Caco-2 (cell line): ENCODE measurements around the gene RIC3. TPM values are rescaled to one million over a fixed set of nuclear protein-coding genes. Genes with fewer than 3 reads are reported as not detected.
"Not testable (repeated sequence)": the region's sequence is repeated elsewhere in the genome, so short reads cannot be mapped to it uniquely, and the experiment has no call there.

Source experiments
- BruUV-seq: library from RNA; stranded (reverse); fragments of 400-500 nt; replicated peaks from 2 replicates; lab custom pipeline; 2021; lab: Mats Ljungman, UMichigan
- CTCF ChIA-PET: fragments of 300-600 bp; sonication (Branson Sonifier 250); formaldehyde crosslinking; loops from one replicate; lab custom pipeline; 2022; ENCODE audit warnings: antibody characterized with exemption; lab: Charles Lee
- POLR2A ChIA-PET: fragments of 300-600 bp; sonication (Branson Sonifier 250); formaldehyde crosslinking; loops from one replicate; lab custom pipeline; 2022; ENCODE audit warnings: antibody characterized with exemption; lab: Charles Lee
- DNase-seq, 2 experiments: peaks; one replicate each; pipeline versions ENCODE4 v3.0.0 to v3.0.0-alpha.2; 2020 to 2022
- H3K27me3 ChIP-seq: replicated peaks from 2 replicates; pipeline ENCODE4 v1.6.0; 2011; ENCODE audit warnings: low read length; ENCODE audit not compliant: control insufficient read depth, insufficient read depth
- H3K36me3 ChIP-seq: 2 replicates; pipeline ENCODE4 v1.5.1; 2011; ENCODE audit warnings: low read length; ENCODE audit not compliant: control insufficient read depth, insufficient read depth
- H3K4me1 ChIP-seq: fragments of 250-450 bp; sonication (Bioruptor Pico); 2 replicates; pipeline ENCODE4 v1.5.1; 2020; ENCODE audit warnings: mild to moderate bottlenecking
- H3K4me3 ChIP-seq: 2 replicates; pipeline ENCODE4 v1.5.1; 2011; ENCODE audit warnings: low read depth, mild to moderate bottlenecking, control low read depth, low read length
- H3K9me3 ChIP-seq: fragments of 250-450 bp; sonication (Bioruptor Pico); 2 replicates; pipeline ENCODE4 v1.5.1; 2020; ENCODE audit warnings: mild to moderate bottlenecking, moderate library complexity
- H3K27ac Mint-ChIP-seq: one replicate; pipeline ENCODE4 v1.8.0; 2022; ENCODE audit warnings: mixed read lengths; ENCODE audit not compliant: unreplicated experiment
- H3K27me3 Mint-ChIP-seq: one replicate; pipeline ENCODE4 v1.8.0; 2022; ENCODE audit warnings: mixed read lengths; ENCODE audit not compliant: insufficient read depth, unreplicated experiment
- H3K36me3 Mint-ChIP-seq: one replicate; pipeline ENCODE4 v1.8.0; 2022; ENCODE audit warnings: mild to moderate bottlenecking, mixed read lengths; ENCODE audit not compliant: insufficient read depth, unreplicated experiment
- H3K4me1 Mint-ChIP-seq: one replicate; pipeline ENCODE4 v1.8.0; 2022; ENCODE audit warnings: low read depth, mixed read lengths; ENCODE audit not compliant: unreplicated experiment
- H3K4me3 Mint-ChIP-seq: one replicate; pipeline ENCODE4 v1.8.0; 2022; ENCODE audit warnings: mild to moderate bottlenecking, moderate library complexity, mixed read lengths; ENCODE audit not compliant: unreplicated experiment
- H3K9me3 Mint-ChIP-seq: one replicate; pipeline ENCODE4 v1.8.0; 2022; ENCODE audit warnings: mixed read lengths; ENCODE audit not compliant: unreplicated experiment
- CTCF ChIP-seq, 2 experiments: fragments of 200-600 bp in 1 of 2; IDR thresholded peaks; 1 replicate in 1 of 2; 2 replicates in 1 of 2; pipeline versions ENCODE4 v1.5.1 to v1.8.0; 2011 to 2022; ENCODE audit warnings: antibody characterized with exemption in 1 of 2, control low read depth in 1 of 2, inconsistent platforms in 1 of 2, low read depth in 1 of 2, low read length in 1 of 2, mild to moderate bottlenecking in 1 of 2, moderate library complexity in 1 of 2; ENCODE audit not compliant: insufficient read depth in 1 of 2, severe bottlenecking in 1 of 2, unreplicated experiment in 1 of 2
- intact Hi-C: fragments of 100-400 bp; cut with micrococcal nuclease; formaldehyde crosslinking; loops from one replicate; pipeline ENCODE4 v1.10.0; 2022; ENCODE audit not compliant: unreplicated experiment
- total RNA-seq: library from RNA; stranded (reverse); gene quantifications from 2 replicates; pipeline ENCODE4 v1.2.3, GENCODE V29; 2022

RIC3 gene
- total RNA-seq, 1 experiment from 2014 or later = not detected

- Mint-ChIP-seq H3K4me3 (no peak overlapping the region), H3K27ac (no peak overlapping the region), H3K4me1 (no peaks in the 10 kb centered on the region), H3K27me3 (peaks cover 12% of the 10 kb centered on the region), H3K36me3 (no peaks in the 10 kb centered on the region), H3K9me3 (no peaks in the 10 kb centered on the region)
- no peaks in the 10 kb centered on the region for H3K27me3 ChIP-seq
- no TSS peak for BruUV-seq
- intact Hi-C loops = no loop called here
- no peaks in the 10 kb centered on the region for H3K36me3 ChIP-seq
- H3K4me3 ChIP-seq = no peak overlapping the region
- POLR2A ChIA-PET = no interaction called here
- no peak for TF ChIP-seq CTCF (IDR thresholded peaks at IDR 0.05; ENCODE audit: insufficient read depth in 1 of 2, low read depth in 1 of 2, low read length in 1 of 2, severe bottlenecking in 1 of 2, unreplicated experiment in 1 of 2)
- H3K4me1 ChIP-seq = no peaks in the 10 kb centered on the region
- CTCF ChIA-PET = no interaction called here
- DNase-seq = no peak
- H3K9me3 ChIP-seq = no peaks in the 10 kb centered on the region
Observed at GRCh38 chr11:8164746-8165145, 4.1 kb downstream of the RIC3 start.

- H3K36me3 Mint-ChIP-seq, H3K27ac Mint-ChIP-seq, H3K36me3 ChIP-seq, H3K27me3 ChIP-seq, H3K4me3 Mint-ChIP-seq, intact Hi-C loops, POLR2A ChIA-PET, CTCF ChIA-PET, H3K4me1 Mint-ChIP-seq, H3K9me3 ChIP-seq, H3K4me1 ChIP-seq, DNase-seq, H3K9me3 Mint-ChIP-seq, H3K4me3 ChIP-seq, BruUV-seq: not testable (repeated sequence)
- peaks cover 10% of the 10 kb centered on the region for H3K27me3 Mint-ChIP-seq
Observed at GRCh38 chr11:8161627-8162304, 7.1 kb downstream of the RIC3 start.

GRCh38 chr11:8156877-8157276 is 11.9 kb downstream of the RIC3 start:
- TF ChIP-seq CTCF (IDR thresholded peaks at IDR 0.05; ENCODE audit: insufficient read depth in 1 of 2, low read depth in 1 of 2, low read length in 1 of 2, severe bottlenecking in 1 of 2, unreplicated experiment in 1 of 2) = no peak
- Mint-ChIP-seq H3K27ac (no peak overlapping the region), H3K27me3 (peaks cover 18% of the 10 kb centered on the region), H3K4me3 (no peak overlapping the region), H3K9me3 (no peaks in the 10 kb centered on the region), H3K36me3 (no peaks in the 10 kb centered on the region), H3K4me1 (no peaks in the 10 kb centered on the region)
- CTCF ChIA-PET = no interaction called here
- no peak for DNase-seq
- Histone ChIP-seq H3K4me3 (no peak overlapping the region), H3K4me1 (no peaks in the 10 kb centered on the region), H3K9me3 (no peaks in the 10 kb centered on the region), H3K36me3 (no peaks in the 10 kb centered on the region), H3K27me3 (no peaks in the 10 kb centered on the region)
- POLR2A ChIA-PET = no interaction called here
- intact Hi-C loops = no loop called here
- no TSS peak for BruUV-seq
